ENCODE measurements around the gene CLSTN3. TPM values are rescaled to one million over a fixed set of nuclear protein-coding genes. Genes with fewer than 3 reads are reported as not detected.

The CLSTN3 gene
- total and polyA plus RNA-seq, 12 donors: 3.7 to 16.8 (median 6.0) TPM

GRCh38 chr12:7100239-7100638 lies 29.9 kb upstream of the CLSTN3 start:
- H3K36me3 ChIP-seq: peaks cover 0 to 75% (median 0%) of the 10 kb centered on the region in 9 donors
- no peak for DNase-seq
- 90 to 93% methylated on average over 4 of the region's 4 CpGs for WGBS, 2 donors
- no peaks in the 10 kb centered on the region for H3K27me3 ChIP-seq
- no peak overlapping the region for H3K27ac ChIP-seq
- H3K4me1 ChIP-seq: peaks cover 0 to 24% (median 0%) of the 10 kb centered on the region in 9 donors
- TF ChIP-seq CTCF (IDR thresholded peaks at IDR 0.05): no peak
- ATAC-seq: no peak
- H3K4me3 ChIP-seq: no peak overlapping the region
- H3K9me3 ChIP-seq: no peaks in the 10 kb centered on the region
- intact Hi-C loops (cut with DNase I): loop anchor here in 2 of 10 donors (10.0 kb wide), 2 partner anchors 45 to 155 kb away; partner anchors contain the start of genes C12orf57 (in 1 of the 2) and RNU7-1 (in 1 of the 2)

GRCh38 chr12:7101047-7101693 lies 29.0 kb upstream of the CLSTN3 start:
- peaks cover 0 to 24% (median 0%) of the 10 kb centered on the region in 9 donors for H3K4me1 ChIP-seq
- intact Hi-C loops (cut with DNase I): loop anchor here in 2 of 10 donors (10.0 kb wide), 2 partner anchors 46 to 156 kb away; partner anchors contain the start of genes C12orf57 (in 1 of the 2) and RNU7-1 (in 1 of the 2)
- 89 to 92% methylated on average over 4 of the region's 4 CpGs for WGBS, 2 donors
- H3K27me3 ChIP-seq: no peaks in the 10 kb centered on the region
- no peak for TF ChIP-seq CTCF (IDR thresholded peaks at IDR 0.05)
- peaks cover 0 to 78% (median 0%) of the 10 kb centered on the region in 9 donors for H3K36me3 ChIP-seq
- ATAC-seq: peak in 2 of 8 donors; percentile 18 to 34
- H3K4me3 ChIP-seq: no peak overlapping the region
- peak overlapping the region in 2 of 10 donors; percentile 21 to 26 for H3K27ac ChIP-seq
- H3K9me3 ChIP-seq: peaks cover 0 to 8% (median 1%) of the 10 kb centered on the region in 11 donors
- no peak for DNase-seq

GRCh38 chr12:7101694-7102131 lies 28.5 kb upstream of the CLSTN3 start:
- peaks cover 0 to 78% (median 0%) of the 10 kb centered on the region in 9 donors for H3K36me3 ChIP-seq

More at GRCh38 chr12:7101694-7102131, 28.5 kb upstream of the CLSTN3 start:
- Histone ChIP-seq H3K9me3 (peaks cover 0 to 13% (median 3%) of the 10 kb centered on the region in 11 donors), H3K4me1 (peaks cover 0 to 26% (median 0%) of the 10 kb centered on the region in 9 donors), H3K27me3 (no peaks in the 10 kb centered on the region), H3K4me3 (no peak overlapping the region), H3K27ac (peak overlapping the region in 2 of 10 donors; percentile 21 to 26)
- WGBS, 2 donors: 69 to 78% methylated on average over 10 of the region's 10 CpGs
- TF ChIP-seq CTCF (IDR thresholded peaks at IDR 0.05): no peak
- intact Hi-C loops (cut with DNase I): loop anchor here in 2 of 10 donors (10.0 kb wide), 2 partner anchors 47 to 157 kb away; partner anchors contain the start of genes C12orf57 (in 1 of the 2) and RNU7-1 (in 1 of the 2)
- DNase-seq (no peak), ATAC-seq (peak in 6 of 8 donors; percentile 22 to 67 (median 39))

Measured in heart right ventricle (tissue), 16 donors.